NCI-H1930 (cell line): ENCODE results near the gene SLAMF1.
"Not testable (repeated sequence)": the region's sequence is repeated elsewhere in the genome, so short reads cannot be mapped to it uniquely, and the experiment has no call there.

Experiments used
- DNase-seq, 2 experiments: peaks; one replicate each; lab custom pipeline; 2025; lab: John Stamatoyannopoulos, UW

SLAMF1 gene

DNA sequence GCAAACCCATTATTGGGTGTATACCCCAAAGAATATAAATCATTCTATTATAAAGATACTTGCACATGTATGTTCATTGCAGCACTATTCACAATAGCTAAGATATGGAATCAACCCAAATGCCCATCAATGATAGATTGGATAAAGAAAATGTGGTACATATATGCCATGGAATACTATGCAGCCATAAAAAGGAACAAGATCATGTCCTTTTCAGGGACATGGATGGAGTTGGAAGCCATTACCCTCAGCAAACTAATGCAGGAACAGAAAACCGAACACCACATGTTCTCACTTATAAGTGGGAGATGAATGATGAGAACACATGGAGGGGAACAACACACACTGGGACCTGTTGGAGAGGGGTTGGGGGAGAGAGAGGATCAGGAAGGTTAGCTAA is 83.6 kb downstream of the SLAMF1 start:
- DNase-seq: not testable (repeated sequence)

DNA sequence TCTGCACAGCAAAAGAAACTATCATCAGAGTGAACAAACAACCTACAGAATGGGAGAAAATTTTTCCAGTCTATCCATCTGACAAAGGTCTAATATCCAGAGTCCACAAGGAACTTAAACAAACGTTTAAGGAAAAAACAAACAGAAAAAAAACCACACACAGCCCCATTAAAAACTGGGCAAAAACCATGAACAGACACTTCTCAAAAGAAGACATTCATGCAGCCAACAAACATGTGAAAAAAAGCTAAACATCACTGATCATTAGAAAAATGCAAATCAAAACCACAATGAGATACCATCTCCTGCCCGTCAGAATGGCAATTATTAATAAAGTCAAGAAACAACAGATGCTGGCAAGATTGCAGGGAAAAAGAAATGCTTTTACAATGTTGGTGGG is 84.1 kb downstream of the SLAMF1 start:
- not testable (repeated sequence) for DNase-seq

- DNase-seq: no peak
These were observed 86.0 kb downstream of the SLAMF1 start for GRCh38 chr1:160560806-160561205.

DNA sequence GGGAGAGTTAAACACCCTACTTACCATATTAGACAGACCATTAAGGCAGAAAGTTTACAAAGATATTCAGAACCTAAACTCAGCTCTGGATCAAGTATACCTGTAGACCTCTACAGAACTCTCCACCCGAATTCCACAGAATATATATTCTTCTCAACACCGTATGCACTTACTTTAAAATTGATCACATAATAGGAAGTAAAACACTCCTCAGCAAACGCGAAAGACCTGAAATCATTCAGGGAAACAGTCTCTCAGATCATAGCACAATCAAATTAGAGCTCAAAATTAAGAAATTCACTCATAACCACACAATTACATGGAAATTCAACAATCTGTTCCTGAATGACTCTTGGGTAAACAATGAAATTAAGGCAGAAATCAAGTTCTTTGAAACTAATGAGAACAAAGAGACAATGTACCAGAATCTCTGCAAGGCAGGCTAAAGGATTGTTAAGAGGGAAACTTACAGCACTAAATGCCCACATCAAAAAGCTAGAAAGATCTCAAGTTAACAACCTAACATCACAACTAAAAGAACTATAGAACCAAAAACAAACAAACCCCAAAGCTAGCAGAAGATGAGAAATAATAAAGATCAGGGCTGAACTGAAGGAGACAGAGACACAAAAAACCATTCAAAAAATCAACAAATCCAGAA is 86.7 kb downstream of the SLAMF1 start:
- no peak for DNase-seq

- DNase-seq: not testable (repeated sequence)
These were observed 87.4 kb downstream of the SLAMF1 start for GRCh38 chr1:160559437-160559836.

DNA sequence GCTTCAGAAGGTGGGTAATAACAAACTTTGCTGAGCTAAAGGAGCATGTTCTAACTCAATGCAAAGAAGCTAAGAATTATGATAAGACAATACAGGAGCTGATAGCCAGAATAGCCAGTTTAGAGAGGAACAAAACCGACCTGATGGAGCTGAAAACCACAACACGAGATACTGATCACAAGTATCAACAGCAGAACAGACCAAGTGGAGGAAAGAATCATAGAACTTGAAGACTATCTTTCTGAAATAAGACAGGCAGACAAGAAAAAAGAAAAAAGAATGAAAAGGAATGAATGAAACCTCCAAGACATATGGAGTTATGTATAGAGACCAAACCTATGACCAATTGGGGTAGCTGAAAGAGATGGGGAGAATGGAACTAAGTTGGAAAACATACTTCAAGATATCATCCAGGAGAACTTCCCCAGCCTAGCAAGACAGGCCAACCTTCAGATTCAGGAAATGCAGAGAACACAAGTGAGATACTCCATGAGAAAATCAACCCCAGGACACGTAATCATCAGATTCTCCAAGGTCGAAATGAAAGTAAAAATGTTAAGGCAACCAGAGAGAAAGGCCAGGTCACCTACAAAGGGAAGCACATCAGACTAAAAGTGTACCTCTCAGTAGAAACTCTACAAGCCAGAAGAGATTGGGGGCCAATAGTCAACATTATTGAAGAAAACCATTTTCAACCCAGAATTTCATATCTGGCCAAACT is 88.0 kb downstream of the SLAMF1 start:
- no peak for DNase-seq
